HEK293T (cell line): ENCODE measurements around the gene MAGEA11.

Experiments
- CTCF ChIA-PET: fragments of 350-600 bp; formaldehyde crosslinking; extraction: SDS; loops from one replicate; lab custom pipeline; 2021; ENCODE audit warnings: antibody characterized with exemption, inconsistent platforms; lab: Yijun Ruan, JAX
- POLR2A ChIA-PET: fragments of 350-600 bp; formaldehyde crosslinking; extraction: SDS; loops from one replicate; lab custom pipeline; 2020; ENCODE audit warnings: antibody characterized with exemption, inconsistent platforms; lab: Yijun Ruan, JAX
- DNase-seq: peaks from one replicate; pipeline ENCODE4 v3.0.0; 2012; ENCODE audit warnings: mixed read lengths; ENCODE audit errors: extremely low spot score
- ARNT ChIP-seq: fragments of 450-650 bp; IDR thresholded peaks from 2 replicates; pipeline ENCODE4 v1.6.1; 2017; ENCODE audit warnings: mild to moderate bottlenecking
- BHLHE40 ChIP-seq: fragments of 450-650 bp; IDR thresholded peaks from 2 replicates; pipeline ENCODE4 v1.6.1; 2016; ENCODE audit warnings: mild to moderate bottlenecking, moderate library complexity, borderline replicate concordance
- CTBP1 ChIP-seq: fragments of 450-650 bp; IDR thresholded peaks from 2 replicates; pipeline ENCODE4 v1.6.1; 2016; ENCODE audit warnings: borderline replicate concordance
- ELF4 ChIP-seq: fragments of 450-650 bp; IDR thresholded peaks from 2 replicates; pipeline ENCODE4 v1.6.1; 2017; ENCODE audit warnings: antibody characterized with exemption
- FOXA1 ChIP-seq: fragments of 450-650 bp; IDR thresholded peaks from 2 replicates; pipeline ENCODE4 v1.6.1; 2016; ENCODE audit warnings: mild to moderate bottlenecking
- FOXK2 ChIP-seq: fragments of 450-650 bp; IDR thresholded peaks from 2 replicates; pipeline ENCODE4 v1.6.1; 2016; ENCODE audit warnings: mild to moderate bottlenecking
- FOXM1 ChIP-seq: fragments of 450-650 bp; IDR thresholded peaks from 2 replicates; pipeline ENCODE4 v1.6.1; 2017; ENCODE audit warnings: mild to moderate bottlenecking, borderline replicate concordance
- HDGF ChIP-seq: fragments of 450-650 bp; IDR thresholded peaks from 2 replicates; pipeline ENCODE4 v1.6.1; 2017; ENCODE audit warnings: antibody characterized with exemption, borderline replicate concordance
- L3MBTL2 ChIP-seq: fragments of 450-650 bp; conservative IDR thresholded peaks from 2 replicates; pipeline ENCODE4 v1.6.1; 2016; ENCODE audit warnings: mild to moderate bottlenecking
- LEF1 ChIP-seq: fragments of 450-650 bp; IDR thresholded peaks from 2 replicates; pipeline ENCODE4 v1.6.1; 2017; ENCODE audit warnings: mild to moderate bottlenecking, borderline replicate concordance
- NFRKB ChIP-seq: fragments of 450-650 bp; IDR thresholded peaks from 2 replicates; pipeline ENCODE4 v1.6.1; 2016; ENCODE audit warnings: mild to moderate bottlenecking, moderate library complexity
- SP1 ChIP-seq: fragments of 450-650 bp; IDR thresholded peaks from 2 replicates; pipeline ENCODE4 v1.6.1; 2017
- SUZ12 ChIP-seq: fragments of 450-650 bp; IDR thresholded peaks from 2 replicates; pipeline ENCODE4 v1.6.1; 2016; ENCODE audit warnings: mild to moderate bottlenecking
- TARDBP ChIP-seq: fragments of 450-650 bp; IDR thresholded peaks from 2 replicates; pipeline ENCODE4 v1.6.1; 2016
- ZNF384 ChIP-seq: fragments of 450-650 bp; IDR thresholded peaks from 2 replicates; pipeline ENCODE4 v1.6.1; 2016
- TF ChIP-seq, protein P1 (sequence below): fragments of 450-650 bp; IDR thresholded peaks from 2 replicates; pipeline ENCODE4 v1.6.1; 2016

Gene MAGEA11

GRCh38 chrX:149713279-149714050 is 1.6 kb downstream of the MAGEA11 start:
- DNase-seq, result no peak
- TF ChIP-seq SUZ12 (no peak), ZNF384 (no peak), ELF4 (no peak), FOXA1 (no peak), SP1 (no peak), NFRKB (no peak), FOXM1 (no peak), FOXK2 (no peak), LEF1 (no peak), CTBP1 (no peak), ARNT (no peak), HDGF (no peak), TARDBP (no peak), L3MBTL2 (no peak), BHLHE40 (no peak)
- TF ChIP-seq, protein P1, sequence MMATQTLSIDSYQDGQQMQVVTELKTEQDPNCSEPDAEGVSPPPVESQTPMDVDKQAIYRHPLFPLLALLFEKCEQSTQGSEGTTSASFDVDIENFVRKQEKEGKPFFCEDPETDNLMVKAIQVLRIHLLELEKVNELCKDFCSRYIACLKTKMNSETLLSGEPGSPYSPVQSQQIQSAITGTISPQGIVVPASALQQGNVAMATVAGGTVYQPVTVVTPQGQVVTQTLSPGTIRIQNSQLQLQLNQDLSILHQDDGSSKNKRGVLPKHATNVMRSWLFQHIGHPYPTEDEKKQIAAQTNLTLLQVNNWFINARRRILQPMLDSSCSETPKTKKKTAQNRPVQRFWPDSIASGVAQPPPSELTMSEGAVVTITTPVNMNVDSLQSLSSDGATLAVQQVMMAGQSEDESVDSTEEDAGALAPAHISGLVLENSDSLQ, result no peak
- ChIA-PET POLR2A (no interaction called here), CTCF (no interaction called here)

DNA sequence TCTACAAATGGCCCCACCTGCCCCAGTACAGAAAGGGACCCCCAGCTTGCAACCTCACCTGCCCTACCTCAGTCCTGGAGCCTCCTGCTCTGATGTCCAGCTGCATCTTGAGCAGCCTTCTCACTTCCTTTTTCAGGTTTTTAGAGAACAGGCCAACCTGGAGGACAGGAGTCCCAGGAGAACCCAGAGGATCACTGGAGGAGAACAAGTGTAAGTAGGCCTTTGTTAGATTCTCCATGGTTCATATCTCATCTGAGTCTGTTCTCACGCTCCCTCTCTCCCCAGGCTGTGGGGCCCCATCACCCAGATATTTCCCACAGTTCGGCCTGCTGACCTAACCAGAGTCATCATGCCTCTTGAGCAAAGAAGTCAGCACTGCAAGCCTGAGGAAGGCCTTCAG is 3.6 kb downstream of the MAGEA11 start:
- ChIA-PET CTCF (no interaction called here), POLR2A (no interaction called here)
- no peak for DNase-seq
- TF ChIP-seq, protein P1, result no peak
- TF ChIP-seq FOXM1 (no peak), ARNT (no peak), SUZ12 (no peak), TARDBP (no peak), CTBP1 (no peak), HDGF (no peak), FOXA1 (no peak), NFRKB (no peak), ELF4 (no peak), SP1 (no peak)

- POLR2A ChIA-PET, result no interaction called here
- TF ChIP-seq ARNT (no peak), SUZ12 (no peak), FOXA1 (no peak), CTBP1 (no peak), NFRKB (no peak)
- no peak for DNase-seq
- CTCF ChIA-PET, result no interaction called here
Measured at GRCh38 chrX:149716632-149717031, 4.8 kb downstream of the MAGEA11 start.

DNA sequence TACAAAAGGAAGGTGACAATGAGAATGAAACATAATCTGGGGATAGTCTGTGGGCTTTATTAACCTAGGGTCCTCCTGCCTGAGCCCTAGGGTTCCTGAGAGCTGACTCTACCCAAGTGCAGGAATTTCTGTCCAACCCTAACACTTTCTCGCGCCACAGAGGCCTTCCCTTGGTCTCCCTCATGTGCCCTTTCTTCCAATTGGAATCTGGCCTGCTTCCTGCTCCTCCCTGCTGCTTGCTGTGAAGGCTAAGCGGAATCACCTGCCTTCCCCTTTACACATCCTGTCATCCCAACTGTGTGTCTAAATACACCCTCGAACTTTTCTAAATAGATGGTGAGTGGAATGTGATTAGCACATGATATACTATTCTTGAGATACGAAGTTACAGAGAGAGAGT is 5.9 kb downstream of the MAGEA11 start:
- no peak for DNase-seq
- TF ChIP-seq HDGF, result no peak
- no peak for TF ChIP-seq ELF4
- no peak for TF ChIP-seq BHLHE40
- TF ChIP-seq, protein P1, result no peak
- no peak for TF ChIP-seq LEF1
- TF ChIP-seq SUZ12, result no peak
- TF ChIP-seq NFRKB, result no peak
- no peak for TF ChIP-seq ARNT
- no peak for TF ChIP-seq CTBP1
- TF ChIP-seq FOXA1, result no peak
- no peak for TF ChIP-seq FOXM1
- TF ChIP-seq FOXK2, result no peak
- no peak for TF ChIP-seq SP1
- TF ChIP-seq ZNF384, result no peak
- no peak for TF ChIP-seq TARDBP
- no peak for TF ChIP-seq L3MBTL2
- POLR2A ChIA-PET, result no interaction called here
- CTCF ChIA-PET, result no interaction called here

- POLR2A ChIA-PET, result no interaction called here
- CTCF ChIA-PET, result no interaction called here
- TF ChIP-seq, protein P1, result no peak
- TF ChIP-seq NFRKB (no peak), FOXK2 (no peak), LEF1 (no peak), HDGF (no peak), SUZ12 (no peak), CTBP1 (no peak), ELF4 (no peak), ZNF384 (no peak), FOXA1 (no peak), TARDBP (no peak)
- no peak for DNase-seq
Measured at GRCh38 chrX:149718757-149719156, 6.9 kb downstream of the MAGEA11 start.
